Neuronal stem cell (in vitro differentiated cells): ENCODE data around the gene GMEB1.
A peak's percentile ranks its signal among the peaks of the same experiment; 100 is the strongest.
"Not testable (repeated sequence)": the region's sequence is repeated elsewhere in the genome, so short reads cannot be mapped to it uniquely, and the experiment has no call there.

ENCODE experiments used
- DNase-seq: peaks from one replicate; pipeline ENCODE4 v3.0.0-alpha.2; 2013; ENCODE audit warnings: low spot score
- H2AFZ ChIP-seq: one replicate; pipeline ENCODE4 v1.6.1; 2013; ENCODE audit warnings: mild to moderate bottlenecking, low read length, inconsistent platforms
- H2AK5ac ChIP-seq: 2 replicates; pipeline ENCODE4 v1.6.1; 2013; ENCODE audit warnings: low read depth, mild to moderate bottlenecking, inconsistent platforms, low read length, moderate library complexity, mixed read lengths
- H2BK120ac ChIP-seq: 2 replicates; pipeline ENCODE4 v1.6.1; 2013; ENCODE audit warnings: low read depth, mild to moderate bottlenecking, inconsistent platforms, low read length, moderate library complexity, mixed read lengths
- H2BK12ac ChIP-seq: one replicate; pipeline ENCODE4 v1.6.1; 2013; ENCODE audit warnings: low read length, inconsistent platforms
- H2BK15ac ChIP-seq: 2 replicates; pipeline ENCODE4 v1.6.1; 2013; ENCODE audit warnings: mild to moderate bottlenecking, low read length, inconsistent platforms, mixed read lengths
- H2BK5ac ChIP-seq: one replicate; pipeline ENCODE4 v1.6.1; 2013; ENCODE audit warnings: inconsistent platforms, mild to moderate bottlenecking, low read length, moderate library complexity
- H3K14ac ChIP-seq: one replicate; pipeline ENCODE4 v1.6.1; 2013; ENCODE audit warnings: low read length, inconsistent platforms
- H3K18ac ChIP-seq: 2 replicates; pipeline ENCODE4 v1.6.1; 2013; ENCODE audit warnings: low read length, inconsistent platforms
- H3K23ac ChIP-seq: 2 replicates; pipeline ENCODE4 v1.6.1; 2013; ENCODE audit warnings: low read depth, mild to moderate bottlenecking, mixed read lengths, low read length, inconsistent platforms; ENCODE audit not compliant: poor library complexity
- H3K27ac ChIP-seq: replicated peaks from 3 replicates; pipeline ENCODE4 v1.5.1; 2013; ENCODE audit warnings: low read length, inconsistent platforms
- H3K27me3 ChIP-seq, 3 experiments: 2 replicates each; pipeline ENCODE4 v1.6.1; 2013; ENCODE audit warnings: low read length in 3 of 3, mild to moderate bottlenecking in 2 of 3, inconsistent platforms in 1 of 3, low read depth in 1 of 3, mixed read lengths in 1 of 3, moderate library complexity in 1 of 3; ENCODE audit not compliant: control insufficient read depth in 3 of 3, insufficient read depth in 3 of 3
- H3K36me3 ChIP-seq, 2 donors: replicated peaks in 1 of 2; 2 replicates each; pipeline ENCODE4 v1.6.1; 2013; ENCODE audit warnings: low read length in 2 of 2; ENCODE audit not compliant: control insufficient read depth in 2 of 2, insufficient read depth in 2 of 2
- H3K4ac ChIP-seq: 2 replicates; pipeline ENCODE4 v1.6.1; 2013; ENCODE audit warnings: inconsistent platforms, mild to moderate bottlenecking, low read length, moderate library complexity
- H3K4me1 ChIP-seq, 2 donors: 1 replicate in 1 of 2; 2 replicates in 1 of 2; pipeline ENCODE4 v1.6.1; 2013; ENCODE audit warnings: low read length in 2 of 2, low read depth in 1 of 2; ENCODE audit not compliant: control insufficient read depth in 2 of 2, insufficient read depth in 1 of 2
- H3K4me2 ChIP-seq: one replicate; pipeline ENCODE4 v1.6.1; 2013; ENCODE audit warnings: mild to moderate bottlenecking, low read length, inconsistent platforms; ENCODE audit not compliant: insufficient read depth, poor library complexity, severe bottlenecking
- H3K4me3 ChIP-seq, 2 donors: 2 replicates each; pipeline ENCODE4 v1.5.1; 2013; ENCODE audit warnings: low read length in 2 of 2, mild to moderate bottlenecking in 2 of 2, inconsistent platforms in 1 of 2, moderate library complexity in 1 of 2
- H3K79me1 ChIP-seq: one replicate; pipeline ENCODE4 v1.6.1; 2013; ENCODE audit warnings: low read depth, mild to moderate bottlenecking, inconsistent platforms, low read length, moderate library complexity
- H3K9ac ChIP-seq: one replicate; pipeline ENCODE4 v1.6.1; 2013; ENCODE audit warnings: mild to moderate bottlenecking, low read depth, low read length, inconsistent platforms; ENCODE audit not compliant: poor library complexity
- H3K9me3 ChIP-seq, 2 donors: replicated peaks in 1 of 2; 2 replicates each; pipeline versions ENCODE3 to v1.6.1; 2013; ENCODE audit warnings: low read length in 2 of 2, mild to moderate bottlenecking in 2 of 2, inconsistent platforms in 1 of 2, low read depth in 1 of 2, mixed read lengths in 1 of 2, moderate library complexity in 1 of 2; ENCODE audit not compliant: control insufficient read depth in 2 of 2, insufficient read depth in 1 of 2
- H4K8ac ChIP-seq: one replicate; pipeline ENCODE4 v1.6.1; 2013; ENCODE audit warnings: low read depth, mild to moderate bottlenecking, inconsistent platforms, low read length, moderate library complexity
- H4K91ac ChIP-seq: one replicate; pipeline ENCODE4 v1.6.1; 2013; ENCODE audit warnings: low read length, low read depth, mild to moderate bottlenecking, inconsistent platforms; ENCODE audit not compliant: poor library complexity
- WGBS, 2 donors: extraction: QIAGEN DNeasy Blood & Tissue Kit; methylation state at CpG; one replicate each; pipeline ENCODE4 v1.1.7; 2013; ENCODE audit warnings: missing lambda C conversion rate in 2 of 2, mixed read lengths in 1 of 2; ENCODE audit not compliant: insufficient read length in 2 of 2, insufficient replicate concordance in 1 of 2; ENCODE audit errors: extremely low coverage in 2 of 2; 5-methylcytosine and 5-hydroxymethylcytosine counted together

Gene GMEB1

GRCh38 chr1:28725365-28725764, 56.8 kb downstream of the GMEB1 start:
- not testable (repeated sequence) for H2BK12ac ChIP-seq, H3K4me3 ChIP-seq, H2AK5ac ChIP-seq, H3K23ac ChIP-seq, H4K91ac ChIP-seq, H2AFZ ChIP-seq, H3K18ac ChIP-seq, H3K4me2 ChIP-seq, H3K27ac ChIP-seq, DNase-seq, H3K9me3 ChIP-seq, H2BK5ac ChIP-seq, H4K8ac ChIP-seq, H3K9ac ChIP-seq, H3K36me3 ChIP-seq, H3K4me1 ChIP-seq, H3K27me3 ChIP-seq, H3K79me1 ChIP-seq, H3K4ac ChIP-seq, H3K14ac ChIP-seq, H2BK120ac ChIP-seq, H2BK15ac ChIP-seq
- WGBS, 2 donors, result no CpG with 5 or more reads among the region's 5 CpGs

- H2BK120ac ChIP-seq, result no peak overlapping the region
- no peak overlapping the region for H3K23ac ChIP-seq
- H3K27ac ChIP-seq, result peak overlapping the region; percentile 91
- DNase-seq, result no peak
- peak overlapping the region; percentile 98 for H2AFZ ChIP-seq
- H3K9me3 ChIP-seq, result no peaks in the 10 kb centered on the region
- no CpG with 5 or more reads among the region's 15 CpGs for WGBS, 2 donors
- H4K8ac ChIP-seq, result no peak overlapping the region
- peaks cover 8 to 9% of the 10 kb centered on the region in 2 donors for H3K4me1 ChIP-seq
- peak overlapping the region; percentile 66 to 71 for H3K4me3 ChIP-seq
- H2BK5ac ChIP-seq, result peak overlapping the region; percentile 43
- H3K36me3 ChIP-seq, result peaks cover 10 to 32% of the 10 kb centered on the region in 2 donors
- H2AK5ac ChIP-seq, result no peak overlapping the region
- H3K79me1 ChIP-seq, result peaks cover 3% of the 10 kb centered on the region
- peak overlapping the region; percentile 54 for H3K4me2 ChIP-seq
- no peak overlapping the region for H3K14ac ChIP-seq
- H3K18ac ChIP-seq, result peak overlapping the region; percentile 33
- H3K4ac ChIP-seq, result no peak overlapping the region
- H2BK15ac ChIP-seq, result no peak overlapping the region
- H3K9ac ChIP-seq, result no peak overlapping the region
- no peak overlapping the region for H2BK12ac ChIP-seq
- no peak overlapping the region for H4K91ac ChIP-seq
- H3K27me3 ChIP-seq, result no peaks in the 10 kb centered on the region
Observed at GRCh38 chr1:28735961-28736449, 67.4 kb downstream of the GMEB1 start.

- peak within 1 kb of the TSS; percentile 2 for H2BK15ac ChIP-seq
- DNase-seq, result peak; percentile 99
- H2AK5ac ChIP-seq, result peak within 1 kb of the TSS; percentile 97
- no peaks in the 10 kb centered on the region for H3K9me3 ChIP-seq
- H2BK12ac ChIP-seq, result peak within 1 kb of the TSS; percentile 93
- peak within 1 kb of the TSS; percentile 43 for H2BK5ac ChIP-seq
- peak within 1 kb of the TSS; percentile 84 for H3K14ac ChIP-seq
- peak within 1 kb of the TSS; percentile 98 for H3K23ac ChIP-seq
- peak within 1 kb of the TSS; percentile 100 for H3K18ac ChIP-seq
- peak within 1 kb of the TSS; percentile 99 for H2BK120ac ChIP-seq
- peaks cover 15 to 38% of the 10 kb centered on the region in 2 donors for H3K36me3 ChIP-seq
- peak within 1 kb of the TSS; percentile 58 for H4K8ac ChIP-seq
- peaks cover 8 to 9% of the 10 kb centered on the region in 2 donors for H3K4me1 ChIP-seq
- H3K27me3 ChIP-seq, result no peaks in the 10 kb centered on the region
- peak within 1 kb of the TSS; percentile 98 for H2AFZ ChIP-seq
- H3K4me3 ChIP-seq, result peak within 1 kb of the TSS; percentile 71 to 99
- peak within 1 kb of the TSS; percentile 99 for H3K9ac ChIP-seq
- no CpG with 5 or more reads among the region's 92 CpGs for WGBS, 2 donors
- peaks cover 3% of the 10 kb centered on the region for H3K79me1 ChIP-seq
- peak within 1 kb of the TSS; percentile 41 for H4K91ac ChIP-seq
- peak within 1 kb of the TSS; percentile 59 for H3K4me2 ChIP-seq
- H3K4ac ChIP-seq, result peak within 1 kb of the TSS; percentile 58
- H3K27ac ChIP-seq, result peak within 1 kb of the TSS; percentile 95
Observed at GRCh38 chr1:28736450-28737306, 68.1 kb downstream of the GMEB1 start, which contains the start of gene YTHDF2. TSS of gene YTHDF2 (plus strand) at chr1:28736940. CDS start at chr1:28737121, 181 bp downstream.
